Esophagus squamous epithelium (tissue), 5 donors: ENCODE measurements around the gene BRDT. TPM values are rescaled to one million over a fixed set of nuclear protein-coding genes. Genes with fewer than 3 reads are reported as not detected.

Experiments
- DNase-seq: peaks from one replicate; lab custom pipeline; 2025; lab: John Stamatoyannopoulos, UW
- H3K27ac ChIP-seq, 4 donors: fragments of 200-600 bp; sonication (generic); one replicate each; pipeline ENCODE4 v1.5.1; 2016 to 2019; ENCODE audit warnings: mild to moderate bottlenecking in 1 of 4
- H3K27me3 ChIP-seq, 4 donors: fragments of 200-600 bp; sonication (generic); 1 replicate in 3 of 4; 2 replicates in 1 of 4; pipeline versions ENCODE4 v1.5.1 to v1.6.0; 2017 to 2021; ENCODE audit warnings: antibody characterized with exemption in 1 of 4
- H3K36me3 ChIP-seq, 3 donors: fragments of 200-600 bp; sonication (generic); one replicate each; pipeline ENCODE4 v1.5.1; 2016 to 2019
- H3K4me1 ChIP-seq, 3 donors: fragments of 200-600 bp; sonication (generic); one replicate each; pipeline ENCODE4 v1.5.1; 2017 to 2019
- H3K4me3 ChIP-seq, 4 donors: fragments of 200-600 bp; sonication (generic); 1 replicate in 3 of 4; 2 replicates in 1 of 4; pipeline ENCODE4 v1.5.1; 2016 to 2019; ENCODE audit warnings: mild to moderate bottlenecking in 2 of 4, moderate library complexity in 1 of 4
- H3K9me3 ChIP-seq, 3 donors: fragments of 200-600 bp; sonication (generic); one replicate each; pipeline ENCODE4 v1.5.1; 2016 to 2019
- CTCF ChIP-seq, 6 experiments: fragments of 450-650 bp in 4 of 6; fragments of 200-600 bp in 2 of 6; sonication (generic) in 2 of 6; IDR thresholded peaks; one replicate each; pipeline ENCODE4 v1.5.1; 2016 to 2019; ENCODE audit warnings: antibody characterized with exemption in 6 of 6, mild to moderate bottlenecking in 4 of 6, moderate library complexity in 4 of 6
- POLR2A ChIP-seq, 4 donors: fragments of 450-650 bp; IDR thresholded peaks; one replicate each; pipeline ENCODE4 v1.6.1; 2017; ENCODE audit warnings: antibody characterized with exemption in 4 of 4, mild to moderate bottlenecking in 4 of 4, moderate library complexity in 3 of 4
- WGBS, 2 donors: methylation state at CpG; one replicate each; pipeline ENCODE4 v1.1.5; 2018; 5-methylcytosine and 5-hydroxymethylcytosine counted together
- intact Hi-C: fragments of 100-400 bp; cut with DNase I; formaldehyde crosslinking; loops from one replicate; pipeline ENCODE4 v1.15.0; 2022
- total RNA-seq, 4 donors: library from RNA; depleted of rRNA; stranded (reverse); fragments of >200 nt; gene quantifications; one replicate each; pipeline ENCODE4 v1.1.0, GENCODE V29; 2016
- donor health status: DM: yes; HTN: yes; CAD: no.

The BRDT gene
- total RNA-seq, 4 donors from 2014 or later, result not detected

- H3K9me3 ChIP-seq, result no peaks in the 10 kb centered on the region
- no peak for DNase-seq
- H3K4me3 ChIP-seq, result peak overlapping the region; percentile 37 to 74 (median 52)
- TF ChIP-seq CTCF (IDR thresholded peaks at IDR 0.05), result no peak
- TF ChIP-seq POLR2A (IDR thresholded peaks at IDR 0.05), result no peak
- intact Hi-C loops, result no loop called here
- H3K27me3 ChIP-seq, result peaks cover 0 to 31% (median 0%) of the 10 kb centered on the region in 4 donors
- H3K27ac ChIP-seq, result peak overlapping the region in 2 of 4 donors; percentile 55 to 63
- H3K4me1 ChIP-seq, result peaks cover 0 to 24% (median 7%) of the 10 kb centered on the region in 3 donors
- no peaks in the 10 kb centered on the region for H3K36me3 ChIP-seq
- 30 to 78% methylated on average over 8 to 16 of the region's 31 CpGs for WGBS, 2 donors
Measured at GRCh38 chr1:92029241-92029922, 80.2 kb downstream of the BRDT start.

DNA sequence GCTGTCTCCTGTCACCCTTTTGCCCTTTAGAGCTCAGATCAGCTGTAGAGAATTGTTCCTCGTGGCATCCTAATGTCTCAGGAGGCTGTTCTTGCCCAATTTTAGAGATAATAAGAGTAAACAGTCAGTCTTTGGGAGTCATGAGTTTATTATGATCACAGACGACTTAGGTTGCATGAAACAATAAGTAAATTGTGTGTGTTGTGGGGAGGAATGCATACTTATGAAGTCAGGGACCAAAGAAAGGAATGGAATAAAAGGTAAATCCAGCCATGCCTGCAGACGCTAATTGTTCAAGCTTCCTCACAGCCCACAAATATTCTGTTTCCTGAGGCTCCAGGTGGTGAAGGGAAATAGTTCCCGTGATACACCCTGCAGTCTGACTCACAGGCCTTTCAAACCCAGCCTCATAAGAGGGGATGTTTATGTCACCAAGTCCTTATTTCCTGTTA, 81.5 kb downstream of the BRDT start:
- WGBS, 2 donors, result 30 to 32% methylated on average over 4 of the region's 4 CpGs
- peaks cover 0 to 24% (median 7%) of the 10 kb centered on the region in 3 donors for H3K4me1 ChIP-seq
- peak overlapping the region in 3 of 4 donors; percentile 10 to 63 (median 55) for H3K27ac ChIP-seq

GRCh38 chr1:92031281-92032110, 82.3 kb downstream of the BRDT start:
- Histone ChIP-seq H3K4me3 (no peak overlapping the region), H3K4me1 (peaks cover 0 to 24% (median 7%) of the 10 kb centered on the region in 3 donors), H3K27ac (no peak overlapping the region), H3K36me3 (no peaks in the 10 kb centered on the region), H3K27me3 (peaks cover 0 to 31% (median 0%) of the 10 kb centered on the region in 4 donors), H3K9me3 (no peaks in the 10 kb centered on the region)
- TF ChIP-seq CTCF (IDR thresholded peaks at IDR 0.05) (no peak), POLR2A (IDR thresholded peaks at IDR 0.05) (no peak)
- WGBS, 2 donors, result 78 to 86% methylated on average over 6 of the region's 6 CpGs
- intact Hi-C loops, result no loop called here
- no peak for DNase-seq

More for the DNA sequence above, 81.5 kb downstream of the BRDT start:
- TF ChIP-seq CTCF (IDR thresholded peaks at IDR 0.05) (no peak), POLR2A (IDR thresholded peaks at IDR 0.05) (no peak)
- DNase-seq, result no peak
- H3K27me3 ChIP-seq, result peaks cover 0 to 31% (median 0%) of the 10 kb centered on the region in 4 donors
- intact Hi-C loops, result no loop called here
- H3K9me3 ChIP-seq, result no peaks in the 10 kb centered on the region
- H3K4me3 ChIP-seq, result peak overlapping the region in 2 of 4 donors; percentile 55 to 74
- H3K36me3 ChIP-seq, result no peaks in the 10 kb centered on the region

GRCh38 chr1:92037400-92037799, 88.2 kb downstream of the BRDT start:
- 76 to 80% methylated on average over 6 of the region's 6 CpGs for WGBS, 2 donors

More at GRCh38 chr1:92037400-92037799, 88.2 kb downstream of the BRDT start:
- Histone ChIP-seq H3K27me3 (no peaks in the 10 kb centered on the region), H3K36me3 (no peaks in the 10 kb centered on the region), H3K9me3 (no peaks in the 10 kb centered on the region), H3K4me3 (no peak overlapping the region), H3K27ac (no peak overlapping the region), H3K4me1 (no peaks in the 10 kb centered on the region)
- DNase-seq, result no peak
- intact Hi-C loops, result no loop called here
- TF ChIP-seq CTCF (IDR thresholded peaks at IDR 0.05) (no peak), POLR2A (IDR thresholded peaks at IDR 0.05) (no peak)
